K562 (cell line): ENCODE data around the gene MAGI1. TPM values are rescaled to one million over a fixed set of nuclear protein-coding genes. Genes with fewer than 3 reads are reported as not detected.

Source experiments
- FOXK1 ChIP-seq: sonication (generic); formaldehyde crosslinking; IDR thresholded peaks from 2 replicates; pipeline ENCODE4 v1.8.0; 2022; ENCODE audit warnings: missing genetic modification reagents, mild to moderate bottlenecking, borderline replicate concordance
- KLF10 ChIP-seq: fragments of 250-450 bp; sonication (Bioruptor Pico); IDR thresholded peaks from 2 replicates; pipeline ENCODE4 v1.6.1; 2021; ENCODE audit warnings: matching md5 sums
- POLR2G ChIP-seq: fragments of 200-400 bp; formaldehyde crosslinking; IDR thresholded peaks from 2 replicates; pipeline ENCODE4 v1.6.1; 2017; ENCODE audit warnings: low read depth, mild to moderate bottlenecking, antibody characterized with exemption, low read length, moderate library complexity
- SMAD2 ChIP-seq: fragments of 150-350 bp; IDR thresholded peaks from 2 replicates; pipeline ENCODE4 v1.6.1; 2014; ENCODE audit warnings: low read depth, mild to moderate bottlenecking, low read length
- ZNF277 ChIP-seq: fragments of 250-450 bp; sonication (Bioruptor Pico); IDR thresholded peaks from 2 replicates; pipeline ENCODE4 v1.8.0; 2022; ENCODE audit warnings: inconsistent platforms, mild to moderate bottlenecking, moderate library complexity, borderline replicate concordance
- ZNF41 ChIP-seq: fragments of 250-450 bp; sonication (Bioruptor Pico); conservative IDR thresholded peaks from 2 replicates; pipeline ENCODE4 v1.4.0; 2020; ENCODE audit warnings: mild to moderate bottlenecking
- polyA plus RNA-seq, 8 experiments: library from polyadenylated mRNA; depleted of rRNA in 4 of 8; stranded (reverse) in 5 of 8; unstranded in 3 of 8; fragments of >200 nt; fragmentation: Nextera tagmentation in 2 of 8; fragmentation: Illumina TruSeq in 1 of 8; extraction: Ambion mirVana in 2 of 8; extraction: Trizol in 1 of 8; gene quantifications; 2 replicates each; pipeline versions ENCODE4 v1.2.1 to v1.2.3, GENCODE V29; 2011 to 2014; ENCODE audit warnings: inconsistent platforms in 1 of 8, missing spikeins in 1 of 8
- total RNA-seq, 7 experiments: library from RNA; depleted of rRNA in 6 of 7; stranded (reverse); fragments of >200 nt in 6 of 7; fragmentation: Illumina TruSeq in 2 of 7; extraction: Trizol in 2 of 7; gene quantifications; 2 replicates each; pipeline versions ENCODE4 v1.2.1 to v1.2.3, GENCODE V29; 2011 to 2021; ENCODE audit warnings: low replicate concordance in 1 of 7
- TF ChIP-seq, protein P1 (sequence below): fragments of 450-650 bp; IDR thresholded peaks from 2 replicates; pipeline ENCODE4 v1.6.1; 2017; ENCODE audit warnings: antibody characterized with exemption, mild to moderate bottlenecking

MAGI1 gene
- total and polyA plus RNA-seq, 9 of the 15 experiments (the other 6 are each of a cell fraction or from before 2014, with no cell fraction given), result 7.8 to 59.4 (median 43.2) TPM

DNA sequence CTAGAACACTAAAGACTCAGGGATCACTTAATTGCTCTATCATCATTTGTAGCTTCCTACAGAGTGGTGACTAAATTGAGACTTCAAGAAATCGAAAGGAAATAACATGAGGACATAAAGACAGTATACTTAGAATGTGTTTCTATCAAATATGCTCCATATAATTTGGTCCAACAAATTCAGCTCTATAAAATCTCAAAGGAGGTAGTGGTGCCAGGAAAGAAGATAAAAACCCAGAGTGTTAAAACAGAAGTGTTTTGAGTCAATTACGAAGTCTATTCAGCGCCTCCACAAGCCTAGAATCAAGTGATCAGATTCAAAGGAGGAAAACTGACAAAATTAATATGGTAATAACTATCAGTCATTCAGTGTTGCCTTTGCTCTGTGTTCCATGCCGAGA is 22.9 kb downstream of the MAGI1 start (continued):
- TF ChIP-seq, protein P1, sequence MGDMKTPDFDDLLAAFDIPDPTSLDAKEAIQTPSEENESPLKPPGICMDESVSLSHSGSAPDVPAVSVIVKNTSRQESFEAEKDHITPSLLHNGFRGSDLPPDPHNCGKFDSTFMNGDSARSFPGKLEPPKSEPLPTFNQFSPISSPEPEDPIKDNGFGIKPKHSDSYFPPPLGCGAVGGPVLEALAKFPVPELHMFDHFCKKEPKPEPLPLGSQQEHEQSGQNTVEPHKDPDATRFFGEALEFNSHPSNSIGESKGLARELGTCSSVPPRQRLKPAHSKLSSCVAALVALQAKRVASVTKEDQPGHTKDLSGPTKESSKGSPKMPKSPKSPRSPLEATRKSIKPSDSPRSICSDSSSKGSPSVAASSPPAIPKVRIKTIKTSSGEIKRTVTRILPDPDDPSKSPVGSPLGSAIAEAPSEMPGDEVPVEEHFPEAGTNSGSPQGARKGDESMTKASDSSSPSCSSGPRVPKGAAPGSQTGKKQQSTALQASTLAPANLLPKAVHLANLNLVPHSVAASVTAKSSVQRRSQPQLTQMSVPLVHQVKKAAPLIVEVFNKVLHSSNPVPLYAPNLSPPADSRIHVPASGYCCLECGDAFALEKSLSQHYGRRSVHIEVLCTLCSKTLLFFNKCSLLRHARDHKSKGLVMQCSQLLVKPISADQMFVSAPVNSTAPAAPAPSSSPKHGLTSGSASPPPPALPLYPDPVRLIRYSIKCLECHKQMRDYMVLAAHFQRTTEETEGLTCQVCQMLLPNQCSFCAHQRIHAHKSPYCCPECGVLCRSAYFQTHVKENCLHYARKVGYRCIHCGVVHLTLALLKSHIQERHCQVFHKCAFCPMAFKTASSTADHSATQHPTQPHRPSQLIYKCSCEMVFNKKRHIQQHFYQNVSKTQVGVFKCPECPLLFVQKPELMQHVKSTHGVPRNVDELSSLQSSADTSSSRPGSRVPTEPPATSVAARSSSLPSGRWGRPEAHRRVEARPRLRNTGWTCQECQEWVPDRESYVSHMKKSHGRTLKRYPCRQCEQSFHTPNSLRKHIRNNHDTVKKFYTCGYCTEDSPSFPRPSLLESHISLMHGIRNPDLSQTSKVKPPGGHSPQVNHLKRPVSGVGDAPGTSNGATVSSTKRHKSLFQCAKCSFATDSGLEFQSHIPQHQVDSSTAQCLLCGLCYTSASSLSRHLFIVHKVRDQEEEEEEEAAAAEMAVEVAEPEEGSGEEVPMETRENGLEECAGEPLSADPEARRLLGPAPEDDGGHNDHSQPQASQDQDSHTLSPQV, result no peak
- TF ChIP-seq POLR2G (no peak), ZNF277 (CRISPR knock-in tag) (no peak), FOXK1 (CRISPR knock-in tag) (no peak), ZNF41 (CRISPR knock-in tag) (no peak), SMAD2 (no peak), KLF10 (CRISPR knock-in tag) (no peak)
